ENCODE measurements around the gene OSGIN1.
A peak's percentile ranks its signal among the peaks of the same experiment; 100 is the strongest.

OSGIN1 gene

DNA sequence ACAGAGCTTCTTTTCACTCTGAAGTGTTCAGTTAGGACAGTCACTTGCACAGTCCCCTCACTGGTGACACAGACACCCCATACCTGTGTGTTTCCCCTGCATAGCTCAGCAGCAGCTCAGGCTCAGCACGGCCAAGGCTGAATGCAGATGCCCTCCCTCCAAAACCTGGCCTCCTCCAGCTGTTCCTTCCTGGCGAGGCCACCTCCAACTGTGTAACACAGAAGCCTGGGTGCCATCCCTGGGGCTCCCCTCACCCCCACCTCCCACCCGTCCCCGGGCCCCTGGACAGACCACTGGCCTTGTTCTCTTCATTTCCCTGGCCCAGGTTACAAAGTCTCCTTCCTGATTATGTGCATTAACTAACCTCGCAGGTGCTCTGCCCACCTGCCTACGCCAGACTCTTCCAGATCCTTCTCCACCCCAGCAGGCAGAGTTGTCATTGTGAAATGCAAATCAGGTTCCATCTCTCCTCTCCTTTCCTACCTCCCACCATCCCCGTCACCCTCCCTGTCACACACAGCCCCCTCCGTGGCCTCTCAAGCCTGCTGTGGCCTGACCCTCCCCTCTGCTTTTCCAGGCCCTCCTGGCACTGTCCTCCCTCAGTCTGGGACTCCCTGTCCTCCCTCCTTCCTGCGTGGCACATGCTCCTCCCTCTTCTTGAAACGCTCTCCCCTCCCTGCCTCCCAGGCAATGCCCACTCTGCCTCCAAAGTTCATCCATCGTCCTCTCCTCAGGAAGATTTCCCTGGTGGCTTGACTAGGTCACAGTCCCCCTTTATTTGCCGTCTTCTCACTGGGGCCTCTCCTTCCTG is 27.7 kb upstream of the OSGIN1 start:
- in situ Hi-C loops (cut with HindIII; ENCODE audit: low pct_ligation_motif_present, low pct_unique_long_range_greater_than_20kb, low sequenced_read_pairs), result no loop called here
- DNase-seq, result no peak

DNA sequence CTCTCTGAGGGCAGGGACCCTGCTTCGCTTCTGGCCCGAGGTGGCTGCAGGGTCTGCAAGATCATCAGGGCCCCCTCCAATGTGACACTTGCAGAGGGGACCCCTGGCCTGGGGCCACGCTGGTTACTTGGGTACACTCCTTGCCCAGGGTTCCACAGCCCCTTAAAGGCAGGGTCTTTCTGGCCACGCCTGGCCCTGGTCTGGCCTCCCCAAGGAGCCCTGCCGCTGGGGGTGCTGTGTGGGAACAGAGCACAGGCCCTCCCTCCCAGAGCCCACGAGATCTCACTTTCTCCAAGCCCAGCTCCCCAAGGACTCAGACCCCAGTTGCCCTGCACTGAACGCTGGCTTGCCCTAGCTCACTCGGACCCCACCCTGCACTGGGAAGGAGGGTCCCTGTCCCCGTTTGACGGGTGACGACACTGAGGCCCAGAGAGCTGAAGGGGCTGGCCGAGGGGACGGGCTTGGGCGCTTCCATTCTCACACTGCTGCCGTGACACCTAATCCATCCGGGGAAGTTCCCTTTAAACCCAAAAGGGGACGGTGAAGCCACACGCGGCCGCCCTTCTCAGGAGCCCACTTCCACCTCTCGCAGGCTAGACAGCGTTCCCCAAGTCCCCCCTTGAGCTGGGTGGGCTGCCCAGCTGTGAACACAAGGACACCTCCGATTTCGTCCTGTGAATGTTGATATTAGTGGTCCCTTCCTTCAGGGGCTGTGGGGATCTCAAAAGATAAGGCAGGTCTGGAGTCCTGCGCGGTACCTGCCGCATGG is 26.9 kb upstream of the OSGIN1 start:
- in situ Hi-C loops (cut with HindIII; ENCODE audit: low pct_ligation_motif_present, low pct_unique_long_range_greater_than_20kb, low sequenced_read_pairs), result no loop called here

DNA sequence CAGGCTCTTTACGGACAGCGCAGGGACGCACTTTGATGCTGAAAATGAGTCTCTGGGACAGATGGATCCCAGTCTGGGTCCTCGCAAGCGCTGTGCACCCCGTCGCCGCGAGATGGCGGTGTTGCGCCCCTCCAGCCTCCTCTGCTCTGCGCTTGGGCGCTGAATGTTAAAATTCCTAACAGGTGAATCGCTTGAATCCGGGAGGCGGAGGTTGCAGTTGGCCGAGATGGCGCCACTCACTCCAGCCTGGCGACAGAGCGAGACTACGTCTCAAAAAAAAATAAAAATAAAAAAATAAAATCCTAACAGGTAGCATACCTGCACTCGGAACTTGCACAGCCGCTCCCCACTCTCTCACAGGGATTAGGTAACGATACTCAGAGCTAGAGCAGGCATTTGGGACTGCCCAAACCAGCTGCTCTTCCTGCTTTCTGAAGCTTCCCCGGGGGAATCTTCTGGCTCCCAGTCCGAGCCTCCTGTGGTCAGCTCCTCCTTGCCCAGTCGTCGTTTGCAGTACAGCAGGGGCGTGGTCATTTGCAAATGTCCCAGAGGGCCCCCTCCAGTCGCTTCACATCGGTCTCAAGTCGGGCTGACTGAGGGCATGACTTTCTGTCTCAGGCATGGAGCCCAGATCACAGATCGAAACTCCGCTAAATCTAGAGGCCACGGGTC is 26.2 kb upstream of the OSGIN1 start:
- DNase-seq, result peak; percentile 91
- in situ Hi-C loops (cut with HindIII; ENCODE audit: low pct_ligation_motif_present, low pct_unique_long_range_greater_than_20kb, low sequenced_read_pairs), result no loop called here

More for the DNA sequence above, 26.9 kb upstream of the OSGIN1 start:
- DNase-seq, result no peak

DNA sequence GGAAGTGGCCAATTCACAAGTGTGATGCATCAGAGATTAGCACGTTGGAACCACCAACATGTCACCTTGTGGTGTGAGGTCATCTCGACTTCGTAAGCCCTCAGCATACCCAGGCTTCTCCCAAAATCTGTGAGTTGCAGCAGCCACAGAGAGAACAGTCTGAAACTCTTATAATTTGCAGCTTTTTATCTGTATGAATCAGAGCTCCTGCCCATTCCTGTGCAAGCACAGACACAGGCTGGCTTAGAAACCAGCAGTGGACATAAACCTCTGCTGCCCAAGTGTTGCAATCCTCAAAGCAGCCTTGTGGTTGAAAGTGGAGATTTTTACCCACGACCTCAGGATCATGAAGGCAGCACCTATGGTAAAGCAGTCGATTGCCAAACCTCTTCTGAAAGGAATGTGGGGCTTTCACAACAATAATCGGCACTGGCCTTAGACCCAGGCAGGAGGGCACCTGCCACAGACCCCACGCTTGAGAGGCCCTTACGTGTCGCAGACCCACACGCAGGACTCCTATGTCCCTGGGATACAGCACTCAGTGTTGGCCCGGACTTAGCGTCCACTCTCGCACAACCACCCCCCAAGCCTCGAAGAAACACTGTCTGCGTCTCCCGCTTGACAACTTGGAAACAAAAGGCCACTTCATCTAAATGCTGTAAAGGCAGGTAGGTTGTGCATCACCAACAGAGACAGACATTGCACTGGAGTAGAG is 24.5 kb upstream of the OSGIN1 start:
- no peak for DNase-seq
- in situ Hi-C loops (cut with HindIII; ENCODE audit: low pct_ligation_motif_present, low pct_unique_long_range_greater_than_20kb, low sequenced_read_pairs), result no loop called here

DNA sequence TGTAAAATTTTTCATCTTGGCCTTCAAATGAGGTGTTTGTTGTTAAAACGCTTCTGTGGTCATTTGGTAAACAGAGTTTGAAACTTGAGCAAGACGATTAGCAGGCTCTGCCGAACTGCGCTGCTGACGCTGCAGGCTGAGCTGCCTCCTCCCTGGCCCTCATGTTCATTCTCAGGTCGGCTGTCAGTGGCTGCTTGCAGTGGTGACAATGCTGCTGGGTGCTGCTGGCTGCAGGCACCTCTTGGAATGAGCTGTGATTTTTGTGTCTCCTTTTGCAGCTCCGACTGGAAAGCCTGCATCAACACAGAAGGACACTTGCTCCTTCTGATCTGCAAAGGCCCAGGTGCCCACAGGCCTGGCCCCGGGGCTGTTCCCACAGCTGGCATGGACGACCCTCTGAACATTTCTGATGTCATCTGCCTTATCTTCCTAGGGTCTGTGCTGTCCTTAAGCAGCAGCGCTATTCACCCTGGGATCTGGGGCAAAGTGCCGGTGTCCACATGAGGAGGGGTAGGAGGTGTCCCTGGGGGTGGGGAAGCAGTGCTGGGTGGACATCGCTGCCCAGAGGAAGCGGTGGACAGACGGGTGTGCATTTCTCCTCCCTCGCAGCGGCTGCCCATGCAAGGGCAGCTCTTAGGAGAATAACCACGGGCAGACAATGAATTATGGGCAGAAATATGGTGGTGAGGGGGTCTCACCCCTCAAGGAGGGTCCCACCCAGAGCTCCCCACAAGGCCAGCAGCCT is 23.1 kb upstream of the OSGIN1 start:
- in situ Hi-C loops (cut with HindIII; ENCODE audit: low pct_ligation_motif_present, low pct_unique_long_range_greater_than_20kb, low sequenced_read_pairs), result no loop called here
- no peak for DNase-seq

DNA sequence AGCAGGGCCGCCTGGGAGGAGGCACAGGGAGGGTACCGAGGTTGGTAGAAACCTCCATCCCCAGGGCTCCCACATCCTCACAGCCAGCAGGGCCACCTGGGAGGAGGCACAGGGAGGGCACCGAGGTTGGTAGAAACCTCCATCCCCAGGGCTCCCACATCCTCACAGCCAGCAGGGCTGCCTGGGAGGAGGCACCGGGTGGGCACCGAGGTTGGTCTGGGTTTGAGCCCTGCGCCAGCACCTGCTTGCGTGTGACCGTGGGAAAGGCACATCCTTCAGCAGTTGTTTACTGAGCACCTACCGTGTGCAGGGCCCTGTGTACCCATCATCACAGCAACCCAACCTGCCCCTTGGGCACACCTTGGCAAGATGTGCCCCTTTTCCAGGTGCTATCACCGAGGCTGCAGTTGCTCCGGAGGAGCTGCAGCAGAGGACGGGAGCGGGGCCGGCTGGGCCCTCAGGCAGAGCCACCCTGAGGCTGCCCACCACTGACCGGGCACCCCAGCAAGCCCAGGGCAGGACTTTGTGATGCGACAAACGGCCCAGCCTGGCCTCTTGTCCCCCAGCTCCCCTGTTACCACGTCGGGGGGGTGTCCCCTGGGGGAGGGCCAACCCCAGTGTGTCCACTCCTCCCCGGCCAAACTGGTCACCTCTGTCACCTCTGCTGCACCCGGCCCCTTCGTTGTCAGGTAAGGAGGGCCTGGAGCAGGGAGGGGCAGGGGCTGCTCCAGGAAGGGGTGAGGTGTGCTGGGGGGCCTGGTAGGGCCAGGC is 22.1 kb upstream of the OSGIN1 start:
- in situ Hi-C loops (cut with HindIII; ENCODE audit: low pct_ligation_motif_present, low pct_unique_long_range_greater_than_20kb, low sequenced_read_pairs), result no loop called here
- no peak for DNase-seq

DNA sequence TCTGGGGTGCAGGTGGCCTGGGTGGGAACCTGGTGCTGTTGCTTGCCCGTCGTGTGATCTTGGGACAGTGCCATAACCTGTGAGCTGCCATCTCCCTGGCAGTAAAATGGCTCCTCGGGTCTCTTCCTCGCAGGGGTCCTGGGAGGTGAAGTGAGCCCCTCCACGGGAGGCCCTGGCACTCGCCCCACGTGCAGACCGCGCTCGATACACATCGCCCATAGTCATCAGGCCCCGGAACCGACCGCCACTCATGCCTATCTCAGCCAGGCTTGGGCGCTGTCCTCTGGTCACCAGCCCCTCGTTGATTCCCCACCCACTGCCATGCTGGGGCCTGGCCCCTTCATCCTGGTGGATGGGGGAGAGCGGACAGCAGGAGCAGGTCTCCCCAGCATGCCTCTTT is 21.5 kb upstream of the OSGIN1 start:
- no peak for DNase-seq
- in situ Hi-C loops (cut with HindIII; ENCODE audit: low pct_ligation_motif_present, low pct_unique_long_range_greater_than_20kb, low sequenced_read_pairs), result no loop called here

DNA sequence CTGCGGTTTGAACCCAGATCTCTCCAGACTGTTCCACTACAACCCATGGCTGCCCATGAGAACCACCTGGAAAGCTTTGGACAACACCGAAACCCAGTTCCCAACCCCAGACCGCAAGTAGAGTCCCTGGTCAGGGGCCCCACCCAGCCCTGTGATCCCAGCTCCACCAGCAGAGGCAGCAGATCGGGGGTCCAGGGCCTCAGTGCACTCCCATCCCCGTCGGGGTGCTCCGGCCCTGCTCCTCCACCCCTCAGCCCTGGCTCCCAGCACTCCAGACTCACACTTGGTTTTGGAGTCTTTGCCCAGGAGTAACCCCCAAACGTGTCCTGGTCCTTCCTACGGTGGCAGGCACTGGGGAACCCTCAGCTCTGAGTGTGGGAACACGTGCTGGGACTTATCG is 20.7 kb upstream of the OSGIN1 start:
- DNase-seq, result no peak
- in situ Hi-C loops (cut with HindIII; ENCODE audit: low pct_ligation_motif_present, low pct_unique_long_range_greater_than_20kb, low sequenced_read_pairs), result no loop called here

DNA sequence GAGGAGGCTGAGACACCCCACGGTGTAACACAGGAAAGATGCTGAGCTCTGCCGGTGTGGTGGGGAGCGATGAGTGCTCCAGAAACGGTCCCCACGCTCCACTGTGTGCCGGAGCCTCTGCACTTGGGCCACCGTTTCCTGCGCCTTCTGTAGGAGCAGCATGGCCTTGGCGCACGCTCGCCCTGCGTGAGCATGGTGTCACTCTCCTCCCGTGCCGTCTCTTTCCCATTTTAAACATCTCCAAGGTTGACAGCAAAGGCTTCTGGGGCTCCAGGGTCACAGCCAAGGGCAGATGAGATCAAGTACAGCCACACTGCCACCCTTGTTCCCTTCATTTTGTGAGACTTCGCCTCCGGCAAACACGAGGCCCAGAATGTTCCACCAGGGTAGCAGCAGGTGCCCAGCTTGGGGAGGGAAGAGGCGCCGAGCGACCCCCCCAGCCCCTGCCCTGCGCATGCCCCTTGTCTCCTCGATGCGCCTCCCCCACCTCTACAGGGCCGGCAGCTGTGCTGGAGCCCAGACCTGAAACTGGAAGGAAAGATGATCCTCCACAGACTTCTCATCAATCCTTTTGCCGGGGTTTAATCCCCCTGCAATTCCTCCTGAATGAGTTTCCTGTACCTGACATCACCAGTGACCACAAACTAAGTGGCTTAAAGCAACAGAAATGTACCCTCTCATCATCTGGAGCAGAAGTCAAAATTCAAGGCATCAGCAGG is 19.9 kb upstream of the OSGIN1 start:
- no peak for DNase-seq
- in situ Hi-C loops (cut with HindIII; ENCODE audit: low pct_ligation_motif_present, low pct_unique_long_range_greater_than_20kb, low sequenced_read_pairs), result no loop called here

DNA sequence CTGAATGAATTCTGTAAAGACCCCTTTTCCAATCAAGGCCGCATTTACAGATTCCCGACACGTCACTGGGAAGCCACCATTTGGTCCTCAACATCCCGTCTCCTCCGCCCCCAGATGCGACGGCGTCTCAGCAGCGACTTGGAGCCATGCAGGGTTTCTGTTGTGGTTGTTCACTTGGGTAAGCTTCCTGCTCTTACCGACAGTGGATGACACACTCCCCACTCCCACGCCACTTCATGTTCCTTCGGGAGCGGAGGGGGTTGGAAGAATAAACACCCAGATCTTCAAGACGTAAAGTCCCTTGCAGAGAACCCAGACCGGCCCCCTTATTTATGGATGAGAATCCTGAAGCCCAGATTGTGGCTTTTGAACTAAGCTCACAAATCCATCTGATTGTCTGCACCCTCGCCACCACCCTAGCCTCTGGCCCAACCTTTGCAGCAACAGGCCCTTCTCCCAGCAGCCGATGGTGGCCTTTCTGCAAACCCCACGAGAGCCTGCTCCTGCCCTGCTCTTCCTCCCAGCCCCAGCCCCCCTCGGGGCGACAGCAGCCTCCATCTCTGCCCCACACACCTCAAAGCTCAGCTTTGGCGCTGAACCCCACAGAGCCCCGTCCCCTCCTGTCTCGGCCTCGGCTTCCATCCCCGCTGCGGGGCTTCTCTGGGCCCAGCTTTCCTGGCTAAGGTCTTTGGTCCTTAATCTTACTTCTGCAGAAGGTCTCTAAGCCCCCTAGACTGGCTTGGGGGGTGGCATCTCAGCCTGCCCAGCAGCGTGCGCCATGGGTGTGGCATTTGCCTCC is 19.0 kb upstream of the OSGIN1 start:
- in situ Hi-C loops (cut with HindIII; ENCODE audit: low pct_ligation_motif_present, low pct_unique_long_range_greater_than_20kb, low sequenced_read_pairs), result no loop called here
- no peak for DNase-seq

DNA sequence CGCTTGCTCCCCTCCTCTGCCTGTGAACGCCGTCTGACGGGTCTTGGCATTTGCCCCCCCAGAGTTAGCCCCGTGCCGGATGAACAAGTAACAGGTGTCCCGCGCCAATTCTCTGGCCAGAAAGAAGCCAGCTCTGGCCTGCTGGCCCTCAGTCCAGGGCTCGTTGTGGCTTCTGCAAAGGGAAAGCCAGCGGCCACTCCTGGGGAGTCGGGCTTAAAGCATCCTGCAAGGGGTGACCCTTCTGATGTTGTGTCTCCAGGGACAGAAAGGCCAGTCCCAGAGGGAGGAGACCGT is 18.4 kb upstream of the OSGIN1 start:
- in situ Hi-C loops (cut with HindIII; ENCODE audit: low pct_ligation_motif_present, low pct_unique_long_range_greater_than_20kb, low sequenced_read_pairs), result no loop called here
- DNase-seq, result no peak

DNA sequence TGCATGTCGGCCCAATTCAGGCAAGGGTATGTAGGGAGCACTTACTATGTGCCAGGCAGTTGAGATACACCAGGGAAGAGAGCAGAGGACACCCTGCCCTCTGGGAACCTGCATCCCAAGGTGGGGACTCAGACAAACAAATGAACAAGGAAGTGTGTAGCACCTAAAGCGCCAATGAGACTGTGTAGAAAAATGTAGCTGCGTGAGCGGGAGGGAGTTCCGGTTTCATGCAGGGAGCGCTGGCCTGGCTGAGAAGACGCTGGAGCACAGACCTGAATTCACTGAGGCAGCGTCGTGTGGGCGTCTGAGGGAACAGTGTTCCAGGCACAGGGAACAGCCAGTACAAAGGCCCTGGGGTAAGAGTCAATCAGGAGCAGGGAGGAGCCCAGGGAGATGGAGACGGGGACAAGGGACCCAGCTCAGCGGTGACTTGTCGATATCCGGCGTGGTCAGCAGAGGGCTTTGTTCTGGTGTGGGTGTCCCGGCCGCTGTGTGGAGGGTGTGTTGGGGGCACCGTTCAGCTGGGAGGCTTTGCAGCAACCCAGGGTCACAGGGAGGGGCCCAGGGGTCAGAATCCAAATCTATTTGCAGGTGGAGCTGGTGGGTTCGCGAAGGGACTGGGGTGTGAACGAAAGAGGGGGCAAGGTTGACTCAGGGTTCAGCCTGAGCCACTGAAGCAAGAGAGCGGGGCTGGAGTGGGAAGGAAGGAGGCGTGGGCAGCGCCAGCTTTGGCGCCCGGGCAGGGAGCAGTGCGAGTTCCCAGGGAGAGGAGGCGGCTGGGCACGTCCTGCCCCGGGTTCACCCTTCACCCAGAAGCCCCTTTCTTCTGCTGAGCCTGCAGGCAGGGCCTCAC is 17.8 kb upstream of the OSGIN1 start:
- DNase-seq, result no peak
- in situ Hi-C loops (cut with HindIII; ENCODE audit: low pct_ligation_motif_present, low pct_unique_long_range_greater_than_20kb, low sequenced_read_pairs), result no loop called here

DNA sequence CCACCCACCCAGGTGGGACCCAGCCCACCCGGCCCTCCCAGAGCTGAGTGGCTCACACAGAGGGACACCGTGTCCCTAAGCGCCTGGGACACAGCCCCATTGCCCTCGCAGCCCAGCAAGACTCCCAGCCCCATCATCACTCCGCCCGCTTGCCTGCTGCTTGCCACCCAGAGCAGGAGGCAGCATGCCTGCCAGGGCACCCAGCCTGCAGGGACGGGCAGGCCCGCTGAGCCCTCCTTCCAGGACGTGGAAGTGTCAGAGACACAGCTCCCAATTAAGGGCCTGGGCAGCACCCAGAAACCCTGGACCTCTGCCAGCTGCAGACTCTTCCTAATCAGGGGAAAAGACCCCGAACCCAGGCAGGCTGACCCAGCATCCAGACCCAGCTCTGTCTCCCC is 17.2 kb upstream of the OSGIN1 start:
- no peak for DNase-seq
- in situ Hi-C loops (cut with HindIII; ENCODE audit: low pct_ligation_motif_present, low pct_unique_long_range_greater_than_20kb, low sequenced_read_pairs), result no loop called here

DNA sequence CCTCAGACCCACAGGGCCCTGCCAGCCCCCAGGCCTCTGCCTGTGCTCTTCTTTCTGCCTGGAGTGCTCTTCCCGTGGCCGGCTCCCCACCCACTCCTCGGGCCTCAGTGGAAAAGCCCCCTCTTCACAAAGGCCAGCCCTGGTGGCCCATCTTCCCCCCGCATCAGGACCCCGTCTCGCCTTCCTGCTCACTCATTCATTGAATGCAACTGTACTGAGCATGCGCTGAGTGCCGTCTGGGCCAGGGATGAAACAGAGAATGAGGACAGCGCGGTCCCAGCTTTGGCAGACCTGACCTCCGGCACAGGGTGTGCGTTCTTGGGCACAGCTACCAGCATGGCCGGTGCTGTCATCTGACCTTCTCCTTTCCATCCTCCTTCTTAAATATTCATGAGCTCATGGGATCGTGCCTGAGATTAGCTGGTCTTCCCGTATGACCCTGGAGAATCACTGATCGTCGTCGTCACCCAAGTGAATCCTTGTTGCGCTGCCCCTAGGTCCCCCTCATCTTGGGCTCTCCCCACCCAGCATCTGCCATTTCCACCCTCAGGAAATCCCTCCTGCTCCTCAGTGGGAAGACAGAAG is 16.4 kb upstream of the OSGIN1 start:
- DNase-seq, result no peak
- in situ Hi-C loops (cut with HindIII; ENCODE audit: low pct_ligation_motif_present, low pct_unique_long_range_greater_than_20kb, low sequenced_read_pairs), result no loop called here

DNA sequence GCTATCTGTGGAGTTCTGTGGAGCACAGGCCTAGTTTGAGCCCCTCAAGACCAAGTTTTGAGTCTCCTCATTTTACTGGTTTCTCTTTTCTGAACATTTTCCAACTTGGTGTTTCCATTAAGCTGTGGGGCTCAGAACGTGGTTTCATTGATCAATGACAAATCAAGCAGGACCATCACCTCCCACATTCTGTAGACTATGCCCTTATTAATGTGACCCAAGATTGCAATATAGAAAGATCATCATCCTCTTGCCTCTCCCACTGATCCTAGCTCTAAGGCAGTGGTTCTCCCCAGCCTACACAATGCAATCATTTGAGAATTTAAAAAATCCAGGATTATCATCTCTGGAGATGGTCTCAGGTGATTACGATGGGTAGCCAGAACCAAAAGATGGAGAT is 15.8 kb upstream of the OSGIN1 start:
- in situ Hi-C loops (cut with HindIII; ENCODE audit: low pct_ligation_motif_present, low pct_unique_long_range_greater_than_20kb, low sequenced_read_pairs), result no loop called here
- no peak for DNase-seq

Data from ACHN (cell line).